GM18526 (cell line): ENCODE measurements around the gene ANGEL2.

Experiments
- POLR2A ChIP-seq: IDR thresholded peaks from 3 replicates; pipeline ENCODE4 v1.6.1; 2011; ENCODE audit not compliant: insufficient read length; ENCODE audit errors: extremely low read depth

Gene ANGEL2, protein sequence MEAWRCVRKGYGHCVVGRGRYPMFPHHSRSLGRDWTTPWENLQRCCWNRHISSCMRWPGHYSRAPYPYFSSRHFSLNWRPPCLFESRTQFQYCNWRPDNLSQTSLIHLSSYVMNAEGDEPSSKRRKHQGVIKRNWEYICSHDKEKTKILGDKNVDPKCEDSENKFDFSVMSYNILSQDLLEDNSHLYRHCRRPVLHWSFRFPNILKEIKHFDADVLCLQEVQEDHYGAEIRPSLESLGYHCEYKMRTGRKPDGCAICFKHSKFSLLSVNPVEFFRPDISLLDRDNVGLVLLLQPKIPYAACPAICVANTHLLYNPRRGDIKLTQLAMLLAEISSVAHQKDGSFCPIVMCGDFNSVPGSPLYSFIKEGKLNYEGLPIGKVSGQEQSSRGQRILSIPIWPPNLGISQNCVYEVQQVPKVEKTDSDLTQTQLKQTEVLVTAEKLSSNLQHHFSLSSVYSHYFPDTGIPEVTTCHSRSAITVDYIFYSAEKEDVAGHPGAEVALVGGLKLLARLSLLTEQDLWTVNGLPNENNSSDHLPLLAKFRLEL

DNA sequence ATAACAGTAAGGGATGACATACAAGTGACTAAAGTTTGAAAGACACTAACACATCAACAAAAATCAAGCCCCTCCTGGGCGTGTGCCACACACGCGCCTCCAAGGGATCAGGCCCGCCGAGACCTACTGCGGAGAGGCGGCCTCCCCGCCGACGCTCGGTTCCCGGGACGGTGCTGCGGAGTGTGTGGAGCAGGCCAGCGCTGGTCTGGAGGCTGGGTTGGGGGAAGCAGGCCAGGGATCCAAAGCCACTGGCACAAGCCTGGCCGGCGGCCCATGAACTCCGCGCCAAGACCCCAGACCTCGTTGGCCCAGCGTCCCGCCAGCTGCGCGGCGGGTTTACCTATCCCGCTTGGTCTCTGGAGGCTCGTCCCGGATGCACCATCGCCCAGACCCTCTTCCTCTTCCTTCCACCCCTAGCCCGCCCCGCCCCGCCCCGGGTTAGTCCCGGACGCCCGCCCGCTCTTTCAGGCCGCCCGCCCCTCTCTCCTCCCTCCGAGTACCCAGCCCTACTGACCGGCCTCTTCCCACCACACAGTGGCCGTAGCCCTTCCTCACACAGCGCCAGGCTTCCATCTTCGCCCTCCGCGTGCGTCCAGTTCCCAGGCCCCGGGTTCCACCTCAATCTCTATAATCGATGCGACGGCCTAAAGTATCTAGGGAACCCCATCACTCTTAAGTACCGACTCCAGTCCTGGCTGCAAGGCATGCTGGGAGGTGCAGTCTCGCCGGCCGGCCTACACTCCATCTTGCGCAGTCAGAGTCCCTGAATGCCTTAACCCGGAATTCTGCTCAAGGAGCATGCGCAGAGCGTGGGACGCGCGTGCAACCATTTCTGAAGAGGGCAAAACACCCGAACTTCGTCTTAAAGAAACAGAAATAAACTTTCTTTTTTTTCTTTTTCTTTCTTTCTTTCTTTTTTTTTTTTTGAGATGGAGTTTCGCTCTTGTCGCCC, at the start of gene ANGEL2:
TSS of gene ANGEL2 (minus strand) at position 769 of the 952 bp plus-strand sequence. CDS start at position 573, 196 bp downstream.
- peak; percentile 86 for TF ChIP-seq POLR2A

DNA sequence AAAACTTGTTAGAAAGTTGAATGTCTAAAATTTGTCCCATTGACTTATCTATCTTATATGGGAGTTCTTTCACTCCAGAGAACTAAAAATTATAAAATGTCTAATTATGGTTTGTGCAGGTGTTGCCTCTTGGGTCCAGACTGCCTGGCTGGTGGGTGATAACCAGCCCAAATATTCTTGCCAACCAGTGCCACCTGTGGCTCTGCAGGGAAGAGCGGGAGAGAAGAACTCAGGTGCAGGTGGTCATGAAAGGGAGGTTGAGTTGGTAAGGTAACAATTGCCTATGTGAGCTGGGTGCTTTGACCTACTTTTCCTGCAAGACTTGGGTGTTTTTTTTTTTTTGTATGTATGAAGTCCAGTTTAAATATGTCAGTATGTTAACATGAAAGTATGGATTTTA, 45.6 kb upstream of the ANGEL2 start:
- no peak for TF ChIP-seq POLR2A

DNA sequence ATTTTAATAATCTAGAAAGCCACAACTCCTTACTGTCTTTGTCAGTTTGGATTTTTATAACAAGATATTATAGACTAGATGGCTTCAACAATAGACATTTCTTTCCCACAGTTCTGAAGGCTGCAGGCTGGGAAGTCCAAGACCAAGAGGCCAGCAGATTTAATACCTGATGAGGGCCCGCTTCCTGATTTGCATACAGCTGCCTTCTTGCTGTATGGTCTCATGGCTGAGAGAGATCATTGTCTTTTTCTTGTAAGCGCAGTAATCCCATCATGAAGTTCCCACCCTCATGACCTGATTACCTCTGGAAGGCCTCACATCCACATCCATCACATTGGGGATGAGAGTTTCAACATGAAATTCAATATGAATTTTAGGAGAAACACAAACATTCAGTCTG, 45.2 kb upstream of the ANGEL2 start:
- TF ChIP-seq POLR2A: no peak

DNA sequence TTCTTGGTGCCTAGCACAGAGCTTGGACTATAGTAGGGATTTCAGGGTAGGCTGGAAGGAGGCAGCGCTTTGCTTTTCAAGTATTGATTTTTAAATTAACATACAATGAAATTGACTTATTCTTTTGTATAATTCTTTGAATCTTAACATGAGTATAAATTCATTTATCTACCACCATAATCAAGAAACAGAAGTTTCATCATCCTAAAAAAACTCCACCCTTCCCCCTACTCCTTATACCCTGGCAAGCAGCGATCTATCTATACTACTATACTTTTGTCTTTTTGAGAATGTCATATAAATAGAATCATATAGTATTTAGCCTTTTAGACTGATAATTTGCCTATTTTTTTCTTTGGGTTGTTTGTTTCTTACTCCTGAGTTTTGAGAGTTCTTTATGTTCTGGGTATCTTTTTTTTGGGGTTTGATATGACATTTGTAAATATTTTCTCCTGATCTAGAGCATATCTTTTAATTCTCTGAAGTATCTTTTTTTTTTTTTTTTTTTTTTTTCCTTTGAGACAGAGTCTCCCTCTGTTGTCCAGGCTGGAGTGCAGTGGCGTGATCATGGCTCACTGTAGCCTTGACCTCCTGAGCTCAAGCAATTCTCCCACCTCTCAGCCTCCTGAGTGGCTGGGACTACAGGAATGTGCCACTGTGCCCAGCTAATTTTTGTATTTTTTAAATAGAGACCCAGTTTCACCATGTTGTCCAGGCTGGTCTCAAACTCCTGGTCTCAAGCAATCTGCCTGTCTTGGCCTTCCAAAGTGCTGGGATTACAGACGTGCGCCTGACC, 41.8 kb upstream of the ANGEL2 start:
- no peak for TF ChIP-seq POLR2A

DNA sequence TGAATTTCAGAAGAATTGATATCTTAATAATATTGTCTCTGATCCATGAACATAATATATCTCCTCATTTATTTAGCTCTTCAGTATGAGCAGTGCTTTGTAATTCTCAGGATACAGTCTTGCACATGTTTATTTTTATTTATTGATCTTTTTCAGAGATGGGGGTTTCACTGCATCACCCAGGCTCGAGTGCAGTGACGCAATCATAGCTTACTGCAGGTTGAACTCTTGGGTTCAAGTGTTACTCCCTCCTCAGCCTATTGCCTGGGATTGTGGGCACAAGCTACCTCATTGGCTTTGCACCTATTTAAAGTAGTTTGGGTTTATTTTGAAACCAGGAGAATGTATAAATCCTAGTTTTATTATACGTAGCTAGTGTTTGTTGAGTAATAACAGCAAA, 40.1 kb upstream of the ANGEL2 start:
- no peak for TF ChIP-seq POLR2A

DNA sequence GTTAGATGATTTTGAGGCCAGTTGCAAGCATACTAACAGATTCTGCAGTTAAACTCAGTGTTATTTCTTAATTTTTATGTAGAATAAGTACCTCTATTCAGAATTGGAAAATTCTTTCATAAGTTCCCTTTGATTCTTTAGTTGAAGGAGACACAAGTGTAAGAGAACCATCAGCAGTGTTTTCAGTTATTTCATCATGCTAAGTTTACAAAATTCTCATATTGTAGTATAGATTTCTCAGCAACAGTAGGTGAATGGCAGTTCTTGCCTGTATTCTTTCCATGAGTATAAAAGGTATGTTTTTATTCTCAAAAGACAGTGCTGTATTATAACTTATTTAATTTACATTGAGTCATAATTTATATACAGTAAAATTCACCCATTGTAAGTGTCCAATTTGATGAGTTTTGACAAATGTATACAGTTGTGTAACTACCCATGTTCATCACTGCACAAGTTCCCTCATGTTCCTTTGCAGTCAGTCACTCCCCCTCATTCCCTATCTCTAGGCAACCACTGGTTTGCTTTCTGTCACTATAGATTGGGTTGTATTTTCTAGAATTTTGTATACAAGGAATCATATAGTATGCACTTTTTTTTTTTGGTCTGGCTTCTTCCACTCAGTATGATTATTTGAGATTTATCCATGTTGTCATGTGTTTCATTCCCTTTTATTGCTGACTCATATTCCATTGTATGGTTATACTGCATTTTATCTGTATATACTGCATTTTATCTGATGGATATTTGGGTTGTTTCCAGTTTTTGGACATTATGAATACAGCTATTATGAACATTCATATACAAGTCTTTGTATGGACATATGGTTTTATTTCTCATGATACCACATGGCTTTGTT, 39.3 kb upstream of the ANGEL2 start:
- TF ChIP-seq POLR2A: no peak

DNA sequence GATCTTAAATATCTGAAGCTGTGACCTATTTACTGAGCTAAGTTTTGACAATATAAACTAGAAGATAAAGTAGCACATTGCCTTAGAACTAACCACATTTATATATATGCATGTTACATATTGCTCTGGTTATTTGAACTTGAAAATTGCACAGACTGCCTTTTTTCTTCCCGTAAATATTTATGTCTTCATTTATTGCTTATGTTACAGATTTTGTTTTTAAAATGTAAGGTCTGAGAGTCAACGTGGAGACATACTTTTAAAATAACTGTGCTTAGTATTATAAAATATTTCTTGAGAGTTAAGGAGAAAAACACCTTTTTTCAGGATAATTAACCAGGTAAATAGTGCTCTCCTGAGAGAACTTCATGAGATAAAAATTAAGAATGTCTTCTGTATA, 38.5 kb upstream of the ANGEL2 start:
- no peak for TF ChIP-seq POLR2A

DNA sequence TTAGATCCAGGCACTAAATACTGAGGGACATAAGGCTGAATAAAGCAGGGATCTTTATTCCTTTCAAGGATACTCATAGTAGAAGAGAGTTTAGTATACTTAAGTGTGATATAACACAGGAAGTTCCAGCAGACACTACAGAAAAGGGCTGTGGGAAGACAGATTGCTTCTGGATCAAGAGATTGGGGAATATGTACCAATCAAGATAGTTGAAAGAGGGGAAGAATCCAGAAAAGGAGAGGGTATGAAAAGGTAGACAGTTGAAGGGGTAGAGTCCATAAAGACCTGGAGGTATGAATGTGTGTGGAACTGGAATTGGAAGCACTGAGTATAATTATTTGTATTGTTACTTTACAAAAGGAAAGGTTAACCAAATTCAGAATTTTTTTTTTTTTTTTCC, 37.8 kb upstream of the ANGEL2 start:
- no peak for TF ChIP-seq POLR2A

DNA sequence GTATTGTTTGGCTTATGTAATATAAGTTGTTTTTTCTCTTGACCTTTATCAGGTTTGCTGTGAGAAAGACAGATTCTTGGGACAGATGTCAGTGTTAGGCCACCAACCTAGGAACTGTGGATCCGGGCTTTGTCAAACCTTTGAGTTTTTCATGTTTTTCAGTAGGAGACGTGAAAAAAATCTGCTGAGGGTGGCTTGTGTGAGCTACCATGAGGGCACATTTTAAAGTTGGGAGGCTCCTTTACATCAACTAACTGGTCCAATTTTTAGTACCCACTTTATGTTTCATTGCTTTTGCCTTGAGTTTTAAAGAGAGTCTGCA, 36.2 kb upstream of the ANGEL2 start:
- TF ChIP-seq POLR2A: no peak

DNA sequence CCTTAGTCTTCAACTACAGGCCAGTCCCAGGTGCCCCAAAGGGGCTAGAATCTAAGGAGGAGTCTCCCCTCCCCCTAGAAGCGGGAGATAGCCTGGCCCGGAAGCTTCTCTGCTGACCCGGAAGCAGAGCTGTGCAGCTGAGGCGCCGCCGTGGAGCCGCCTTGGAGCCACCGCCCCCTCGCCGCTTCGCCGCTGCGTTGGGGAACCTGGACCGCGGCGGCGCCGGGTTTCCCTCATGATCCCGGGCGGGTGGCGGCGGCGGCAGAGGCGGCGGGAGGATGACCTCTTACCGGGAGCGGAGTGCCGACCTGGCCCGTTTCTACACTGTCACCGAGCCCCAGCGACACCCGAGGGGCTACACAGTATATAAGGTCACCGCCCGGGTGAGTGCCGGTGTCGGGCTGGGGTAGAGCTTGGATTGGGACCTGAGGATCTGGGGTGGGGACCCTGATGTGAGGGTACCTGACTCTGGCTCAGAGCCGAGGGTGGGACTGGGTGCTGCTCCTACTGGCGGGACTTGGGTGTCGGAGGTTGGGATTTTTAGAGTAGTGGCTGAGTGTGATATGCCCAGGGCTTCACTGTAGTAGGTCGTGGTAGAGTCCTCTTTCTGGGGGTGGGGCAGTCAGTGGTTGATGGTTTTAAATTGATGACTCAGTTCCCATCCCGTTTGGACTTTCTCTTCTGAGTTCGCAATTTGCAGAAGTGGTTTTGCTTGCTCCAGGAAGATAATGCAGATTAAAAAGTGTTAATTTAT, 35.6 kb upstream of the ANGEL2 start, which contains the start of gene RPS6KC1:
TSS of gene RPS6KC1 (plus strand) at position 115 of the 754 bp plus-strand sequence. CDS start at position 279, 164 bp downstream.
- peak; percentile 51 for TF ChIP-seq POLR2A

DNA sequence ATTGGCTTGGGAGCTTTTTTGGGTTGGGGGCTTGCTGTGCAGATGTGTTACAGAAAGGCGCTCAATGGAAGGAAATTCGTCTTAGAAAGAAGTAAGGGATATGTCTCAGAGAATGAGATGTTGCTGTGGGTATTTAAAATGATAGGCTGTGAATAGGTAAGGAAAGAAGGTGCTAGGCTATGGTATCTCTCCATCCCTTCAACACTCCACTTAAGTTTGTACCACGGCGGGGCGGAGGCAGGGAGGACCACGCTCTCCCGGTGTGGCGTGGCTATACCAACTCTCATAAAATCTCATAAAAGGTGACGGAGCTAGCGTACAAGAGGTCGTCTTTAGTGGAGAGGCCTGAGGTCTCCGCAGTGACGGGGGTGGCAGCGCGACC, 35.1 kb upstream of the ANGEL2 start:
- TF ChIP-seq POLR2A: no peak

DNA sequence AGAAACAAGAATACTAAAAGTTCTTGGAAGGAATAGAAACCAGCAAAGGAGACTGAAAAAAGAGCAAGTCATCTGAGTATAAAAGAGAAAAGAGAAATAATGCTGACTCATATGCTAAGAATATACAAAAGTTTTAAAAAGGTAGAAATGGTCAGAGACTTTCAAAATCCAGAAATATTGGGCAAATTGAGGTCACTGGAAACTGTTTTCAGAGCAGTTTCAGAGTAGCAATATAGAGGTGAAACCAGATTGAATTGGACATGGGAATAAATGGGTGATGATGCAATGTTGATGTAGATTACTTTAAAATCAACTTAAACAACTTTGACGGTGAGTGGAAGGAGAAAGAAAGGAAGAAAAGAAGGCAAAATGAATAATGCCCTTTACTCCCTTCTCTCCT, 33.6 kb upstream of the ANGEL2 start:
- TF ChIP-seq POLR2A: no peak

DNA sequence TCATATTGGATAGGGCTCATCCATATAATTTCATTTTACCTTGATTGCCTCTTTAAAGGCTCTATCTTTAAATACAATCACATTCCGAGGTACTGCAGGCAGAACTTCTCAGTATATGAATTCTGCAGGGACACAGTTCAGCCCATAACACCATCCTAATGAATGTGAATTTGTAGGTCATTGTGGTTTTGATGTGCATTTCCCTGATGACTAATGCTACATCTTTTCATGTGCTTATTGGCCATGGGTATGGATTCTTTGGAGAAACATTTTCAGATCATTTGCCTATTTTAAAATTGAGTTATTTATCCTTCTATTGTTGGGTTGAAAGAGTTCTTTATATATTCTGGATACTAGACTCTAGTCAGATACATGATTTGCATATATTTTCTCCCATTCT, 25.8 kb upstream of the ANGEL2 start:
- TF ChIP-seq POLR2A: no peak
